ENCODE measurements around the gene MYOZ3. TPM values are rescaled to one million over a fixed set of nuclear protein-coding genes. Genes with fewer than 3 reads are reported as not detected.

The MYOZ3 gene
- total RNA-seq, 1 donor from 2014 or later: 4.7 TPM

GRCh38 chr5:150625831-150626746, 35.0 kb upstream of the MYOZ3 start:
- H3K9me3 ChIP-seq (ENCODE audit: control insufficient read depth in 3 of 3, low read length in 3 of 3): no peaks in the 10 kb centered on the region
- peaks cover 59 to 90% (median 75%) of the 10 kb centered on the region in 3 donors for H3K4me1 ChIP-seq (ENCODE audit: control insufficient read depth in 3 of 3, insufficient read depth in 3 of 3, low read length in 3 of 3)
- H3K27me3 ChIP-seq (ENCODE audit: control insufficient read depth in 3 of 3, insufficient read depth in 3 of 3, low read length in 3 of 3): no peaks in the 10 kb centered on the region
- H3K36me3 ChIP-seq (ENCODE audit: control insufficient read depth in 3 of 3, insufficient read depth in 3 of 3, low read length in 3 of 3): peaks cover 0 to 26% (median 10%) of the 10 kb centered on the region in 3 donors
- peak overlapping the region; percentile 97 to 100 (median 100) for H3K9ac ChIP-seq (ENCODE audit: low read depth in 1 of 3, low read length in 3 of 3)
- peak overlapping the region; percentile 100 for H3K27ac ChIP-seq (ENCODE audit: low read depth, low read length)
- H3K4me3 ChIP-seq (ENCODE audit: low read length in 3 of 3): peak overlapping the region; percentile 66 to 96 (median 96)

GRCh38 chr5:150626853-150627276, 34.2 kb upstream of the MYOZ3 start:
- peaks cover 62 to 94% (median 80%) of the 10 kb centered on the region in 3 donors for H3K4me1 ChIP-seq (ENCODE audit: control insufficient read depth in 3 of 3, insufficient read depth in 3 of 3, low read length in 3 of 3)
- peak overlapping the region; percentile 66 to 96 (median 96) for H3K4me3 ChIP-seq (ENCODE audit: low read length in 3 of 3)

GRCh38 chr5:150627731-150628545, 33.1 kb upstream of the MYOZ3 start:
- Histone ChIP-seq H3K27ac (ENCODE audit: low read depth, low read length) (peak overlapping the region; percentile 100), H3K36me3 (ENCODE audit: control insufficient read depth in 3 of 3, insufficient read depth in 3 of 3, low read length in 3 of 3) (peaks cover 0 to 14% (median 5%) of the 10 kb centered on the region in 3 donors), H3K9me3 (ENCODE audit: control insufficient read depth in 3 of 3, low read length in 3 of 3) (no peaks in the 10 kb centered on the region), H3K4me3 (ENCODE audit: low read length in 3 of 3) (peak overlapping the region; percentile 66 to 96 (median 96)), H3K9ac (ENCODE audit: low read depth in 1 of 3, low read length in 3 of 3) (peak overlapping the region; percentile 97 to 100 (median 100)), H3K27me3 (ENCODE audit: control insufficient read depth in 3 of 3, insufficient read depth in 3 of 3, low read length in 3 of 3) (no peaks in the 10 kb centered on the region), H3K4me1 (ENCODE audit: control insufficient read depth in 3 of 3, insufficient read depth in 3 of 3, low read length in 3 of 3) (peaks cover 71 to 94% (median 81%) of the 10 kb centered on the region in 3 donors)

More at GRCh38 chr5:150626853-150627276, 34.2 kb upstream of the MYOZ3 start:
- no peaks in the 10 kb centered on the region for H3K27me3 ChIP-seq (ENCODE audit: control insufficient read depth in 3 of 3, insufficient read depth in 3 of 3, low read length in 3 of 3)
- peak overlapping the region; percentile 100 for H3K27ac ChIP-seq (ENCODE audit: low read depth, low read length)
- H3K9ac ChIP-seq (ENCODE audit: low read depth in 1 of 3, low read length in 3 of 3): peak overlapping the region; percentile 97 to 100 (median 100)
- peaks cover 0 to 22% (median 10%) of the 10 kb centered on the region in 3 donors for H3K36me3 ChIP-seq (ENCODE audit: control insufficient read depth in 3 of 3, insufficient read depth in 3 of 3, low read length in 3 of 3)
- H3K9me3 ChIP-seq (ENCODE audit: control insufficient read depth in 3 of 3, low read length in 3 of 3): no peaks in the 10 kb centered on the region

- peak overlapping the region in 2 of 3 donors; percentile 19 to 31 for H3K4me3 ChIP-seq (ENCODE audit: low read length in 3 of 3)
- H3K9ac ChIP-seq (ENCODE audit: low read depth in 1 of 3, low read length in 3 of 3): peak overlapping the region; percentile 27 to 100 (median 55)
- peaks cover 77 to 92% (median 78%) of the 10 kb centered on the region in 3 donors for H3K4me1 ChIP-seq (ENCODE audit: control insufficient read depth in 3 of 3, insufficient read depth in 3 of 3, low read length in 3 of 3)
- H3K9me3 ChIP-seq (ENCODE audit: control insufficient read depth in 3 of 3, low read length in 3 of 3): no peaks in the 10 kb centered on the region
- H3K27ac ChIP-seq (ENCODE audit: low read depth, low read length): peak overlapping the region; percentile 100
- H3K27me3 ChIP-seq (ENCODE audit: control insufficient read depth in 3 of 3, insufficient read depth in 3 of 3, low read length in 3 of 3): no peaks in the 10 kb centered on the region
- H3K36me3 ChIP-seq (ENCODE audit: control insufficient read depth in 3 of 3, insufficient read depth in 3 of 3, low read length in 3 of 3): peaks cover under 1 to 14% (median 6%) of the 10 kb centered on the region in 3 donors
Observed at GRCh38 chr5:150628936-150629485, 32.0 kb upstream of the MYOZ3 start.

- H3K4me3 ChIP-seq (ENCODE audit: low read length in 3 of 3): peak overlapping the region; percentile 31 to 52 (median 37)
- H3K36me3 ChIP-seq (ENCODE audit: control insufficient read depth in 3 of 3, insufficient read depth in 3 of 3, low read length in 3 of 3): peaks cover 4 to 21% (median 13%) of the 10 kb centered on the region in 3 donors
- no peaks in the 10 kb centered on the region for H3K27me3 ChIP-seq (ENCODE audit: control insufficient read depth in 3 of 3, insufficient read depth in 3 of 3, low read length in 3 of 3)
- peak overlapping the region; percentile 100 for H3K27ac ChIP-seq (ENCODE audit: low read depth, low read length)
- H3K9ac ChIP-seq (ENCODE audit: low read depth in 1 of 3, low read length in 3 of 3): peak overlapping the region; percentile 42 to 100 (median 45)
- no peaks in the 10 kb centered on the region for H3K9me3 ChIP-seq (ENCODE audit: control insufficient read depth in 3 of 3, low read length in 3 of 3)
- H3K4me1 ChIP-seq (ENCODE audit: control insufficient read depth in 3 of 3, insufficient read depth in 3 of 3, low read length in 3 of 3): peaks cover 81 to 96% (median 83%) of the 10 kb centered on the region in 3 donors
Observed at GRCh38 chr5:150630016-150630415, 31.0 kb upstream of the MYOZ3 start.

GRCh38 chr5:150630461-150631325, 30.4 kb upstream of the MYOZ3 start:
- peak overlapping the region; percentile 45 to 100 (median 62) for H3K9ac ChIP-seq (ENCODE audit: low read depth in 1 of 3, low read length in 3 of 3)
- peak overlapping the region; percentile 100 for H3K27ac ChIP-seq (ENCODE audit: low read depth, low read length)
- H3K4me1 ChIP-seq (ENCODE audit: control insufficient read depth in 3 of 3, insufficient read depth in 3 of 3, low read length in 3 of 3): peaks cover 85 to 98% (median 88%) of the 10 kb centered on the region in 3 donors
- H3K4me3 ChIP-seq (ENCODE audit: low read length in 3 of 3): peak overlapping the region; percentile 31 to 60 (median 37)
- no peaks in the 10 kb centered on the region for H3K27me3 ChIP-seq (ENCODE audit: control insufficient read depth in 3 of 3, insufficient read depth in 3 of 3, low read length in 3 of 3)
- peaks cover 4 to 18% (median 15%) of the 10 kb centered on the region in 3 donors for H3K36me3 ChIP-seq (ENCODE audit: control insufficient read depth in 3 of 3, insufficient read depth in 3 of 3, low read length in 3 of 3)
- H3K9me3 ChIP-seq (ENCODE audit: control insufficient read depth in 3 of 3, low read length in 3 of 3): no peaks in the 10 kb centered on the region

- Histone ChIP-seq H3K4me3 (ENCODE audit: low read length in 3 of 3) (peak overlapping the region; percentile 25 to 60 (median 31)), H3K4me1 (ENCODE audit: control insufficient read depth in 3 of 3, insufficient read depth in 3 of 3, low read length in 3 of 3) (peaks cover 81 to 98% (median 91%) of the 10 kb centered on the region in 3 donors), H3K36me3 (ENCODE audit: control insufficient read depth in 3 of 3, insufficient read depth in 3 of 3, low read length in 3 of 3) (peaks cover 4 to 15% (median 14%) of the 10 kb centered on the region in 3 donors), H3K9ac (ENCODE audit: low read depth in 1 of 3, low read length in 3 of 3) (peak overlapping the region; percentile 23 to 100 (median 62)), H3K27me3 (ENCODE audit: control insufficient read depth in 3 of 3, insufficient read depth in 3 of 3, low read length in 3 of 3) (no peaks in the 10 kb centered on the region), H3K9me3 (ENCODE audit: control insufficient read depth in 3 of 3, low read length in 3 of 3) (no peaks in the 10 kb centered on the region), H3K27ac (ENCODE audit: low read depth, low read length) (peak overlapping the region; percentile 100)
Observed at GRCh38 chr5:150631326-150631701, 29.7 kb upstream of the MYOZ3 start.

GRCh38 chr5:150632305-150633160, 28.5 kb upstream of the MYOZ3 start:
- H3K4me1 ChIP-seq (ENCODE audit: control insufficient read depth in 3 of 3, insufficient read depth in 3 of 3, low read length in 3 of 3): peaks cover 81 to 98% (median 91%) of the 10 kb centered on the region in 3 donors
- no peaks in the 10 kb centered on the region for H3K27me3 ChIP-seq (ENCODE audit: control insufficient read depth in 3 of 3, insufficient read depth in 3 of 3, low read length in 3 of 3)
- H3K9me3 ChIP-seq (ENCODE audit: control insufficient read depth in 3 of 3, low read length in 3 of 3): no peaks in the 10 kb centered on the region
- peaks cover 4 to 18% (median 15%) of the 10 kb centered on the region in 3 donors for H3K36me3 ChIP-seq (ENCODE audit: control insufficient read depth in 3 of 3, insufficient read depth in 3 of 3, low read length in 3 of 3)
- H3K9ac ChIP-seq (ENCODE audit: low read depth in 1 of 3, low read length in 3 of 3): peak overlapping the region; percentile 62 to 100 (median 79)
- H3K27ac ChIP-seq (ENCODE audit: low read depth, low read length): peak overlapping the region; percentile 100
- peak overlapping the region; percentile 14 to 46 (median 35) for H3K4me3 ChIP-seq (ENCODE audit: low read length in 3 of 3)

All from skeletal muscle tissue (tissue), 4 donors.